ENCODE data around the gene SCAPER.
"Not testable (repeated sequence)": the region's sequence is repeated elsewhere in the genome, so short reads cannot be mapped to it uniquely, and the experiment has no call there.

SCAPER gene

DNA sequence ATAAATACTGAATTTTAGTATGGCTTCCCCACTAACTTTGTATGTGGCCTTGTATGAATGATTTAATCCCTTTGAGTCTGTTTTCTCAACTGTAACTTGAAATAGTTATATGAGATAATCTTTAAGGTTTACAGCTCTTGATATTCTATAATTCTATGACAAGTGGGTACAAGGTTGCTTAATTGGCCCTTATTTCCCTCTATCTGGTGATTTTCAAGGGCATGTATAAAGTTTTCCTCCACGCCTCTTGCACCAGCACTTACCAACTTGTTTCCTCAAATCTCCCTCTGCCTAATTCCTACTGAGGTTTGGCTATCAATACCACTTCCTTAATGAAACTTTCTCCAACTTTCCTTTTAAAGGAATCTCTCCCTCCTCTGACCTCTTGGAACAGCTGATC lies 455.7 kb downstream of the SCAPER start:
- TF ChIP-seq, protein P1, sequence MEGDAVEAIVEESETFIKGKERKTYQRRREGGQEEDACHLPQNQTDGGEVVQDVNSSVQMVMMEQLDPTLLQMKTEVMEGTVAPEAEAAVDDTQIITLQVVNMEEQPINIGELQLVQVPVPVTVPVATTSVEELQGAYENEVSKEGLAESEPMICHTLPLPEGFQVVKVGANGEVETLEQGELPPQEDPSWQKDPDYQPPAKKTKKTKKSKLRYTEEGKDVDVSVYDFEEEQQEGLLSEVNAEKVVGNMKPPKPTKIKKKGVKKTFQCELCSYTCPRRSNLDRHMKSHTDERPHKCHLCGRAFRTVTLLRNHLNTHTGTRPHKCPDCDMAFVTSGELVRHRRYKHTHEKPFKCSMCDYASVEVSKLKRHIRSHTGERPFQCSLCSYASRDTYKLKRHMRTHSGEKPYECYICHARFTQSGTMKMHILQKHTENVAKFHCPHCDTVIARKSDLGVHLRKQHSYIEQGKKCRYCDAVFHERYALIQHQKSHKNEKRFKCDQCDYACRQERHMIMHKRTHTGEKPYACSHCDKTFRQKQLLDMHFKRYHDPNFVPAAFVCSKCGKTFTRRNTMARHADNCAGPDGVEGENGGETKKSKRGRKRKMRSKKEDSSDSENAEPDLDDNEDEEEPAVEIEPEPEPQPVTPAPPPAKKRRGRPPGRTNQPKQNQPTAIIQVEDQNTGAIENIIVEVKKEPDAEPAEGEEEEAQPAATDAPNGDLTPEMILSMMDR (IDR thresholded peaks at IDR 0.05; ENCODE audit: control insufficient read depth, extremely low read depth, insufficient read depth), result no peak
- DNase-seq (ENCODE audit: low read depth), result no peak
- H3K4me3 ChIP-seq (ENCODE audit: low read depth, low read length), result no peak overlapping the region

DNA sequence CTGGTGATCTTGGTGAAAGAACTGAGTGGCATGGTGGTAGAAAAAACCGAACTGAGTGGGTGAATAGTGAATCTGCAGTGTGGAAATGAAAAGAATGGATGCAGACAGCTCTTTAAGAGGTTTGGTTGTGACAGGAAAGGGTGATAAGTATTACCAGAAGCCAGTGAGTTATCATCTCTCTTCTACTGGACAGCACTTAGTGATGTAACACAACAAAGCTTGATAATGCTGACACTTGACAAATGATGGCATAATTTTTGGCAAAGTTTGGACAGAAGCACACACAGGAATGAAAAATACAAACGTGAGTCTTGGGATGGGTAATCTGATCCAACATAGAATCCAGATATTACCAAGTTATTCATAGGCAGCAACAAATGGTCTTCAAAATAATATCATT lies 456.4 kb downstream of the SCAPER start:
- H3K4me3 ChIP-seq (ENCODE audit: low read depth, low read length), result no peak overlapping the region
- no peak for DNase-seq (ENCODE audit: low read depth)
- TF ChIP-seq, protein P1 (IDR thresholded peaks at IDR 0.05; ENCODE audit: control insufficient read depth, extremely low read depth, insufficient read depth), result no peak

DNA sequence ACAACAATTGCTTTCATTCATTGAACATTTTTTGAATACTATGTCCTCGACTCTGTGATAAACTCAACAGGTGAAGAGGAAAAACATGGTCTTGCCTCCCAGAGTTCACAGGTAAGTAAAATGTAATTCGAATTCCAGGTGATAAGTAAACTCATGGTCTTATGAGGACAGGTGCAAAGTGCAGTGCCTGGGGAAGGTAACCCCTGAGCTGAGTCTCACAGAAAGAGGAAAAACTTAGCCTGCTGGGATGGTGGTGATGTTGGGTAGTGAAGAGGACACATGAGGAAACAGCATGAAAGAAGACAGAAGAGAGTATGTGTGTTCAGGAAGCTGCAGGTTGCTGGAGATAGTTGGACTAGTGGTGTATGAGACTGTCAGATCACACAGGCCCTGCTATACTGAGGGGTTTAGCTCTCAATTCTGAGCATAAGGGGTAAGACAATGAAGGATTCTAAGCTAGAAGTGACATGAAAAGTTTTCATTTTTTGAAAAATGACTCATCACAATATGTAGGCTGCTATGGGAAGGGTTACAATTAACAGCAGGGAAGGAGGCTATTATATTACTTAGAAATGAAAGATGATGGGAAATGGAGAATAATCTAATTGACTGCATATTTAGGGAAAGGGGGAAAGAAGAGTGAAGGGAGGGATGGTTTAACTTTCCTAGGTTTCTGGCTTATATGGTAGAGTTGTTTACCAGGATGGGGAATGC lies 457.3 kb downstream of the SCAPER start:
- TF ChIP-seq, protein P1 (IDR thresholded peaks at IDR 0.05; ENCODE audit: control insufficient read depth, extremely low read depth, insufficient read depth), result no peak
- DNase-seq (ENCODE audit: low read depth), result no peak
- no peak overlapping the region for H3K4me3 ChIP-seq (ENCODE audit: low read depth, low read length)

DNA sequence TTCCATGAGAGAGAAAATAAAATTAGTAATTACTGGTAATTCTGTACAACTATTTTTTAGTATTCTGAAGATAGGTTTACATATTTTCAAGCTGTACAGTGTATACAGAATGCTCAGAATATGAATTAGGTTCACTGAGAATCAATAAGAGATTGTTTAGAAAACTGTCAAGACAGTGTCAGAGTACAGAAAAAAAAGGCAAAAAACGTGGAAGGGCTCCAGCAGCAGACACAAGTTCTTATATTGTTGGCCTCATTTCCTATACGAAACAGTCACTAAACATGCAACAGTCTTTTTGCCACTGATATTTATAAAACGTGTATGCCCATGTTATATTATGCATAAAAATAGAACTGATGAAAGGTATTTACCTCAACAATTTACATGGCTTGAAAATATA lies 464.7 kb downstream of the SCAPER start:
- DNase-seq (ENCODE audit: low read depth), result no peak
- H3K4me3 ChIP-seq (ENCODE audit: low read depth, low read length), result no peak overlapping the region
- TF ChIP-seq, protein P1 (IDR thresholded peaks at IDR 0.05; ENCODE audit: control insufficient read depth, extremely low read depth, insufficient read depth), result no peak

DNA sequence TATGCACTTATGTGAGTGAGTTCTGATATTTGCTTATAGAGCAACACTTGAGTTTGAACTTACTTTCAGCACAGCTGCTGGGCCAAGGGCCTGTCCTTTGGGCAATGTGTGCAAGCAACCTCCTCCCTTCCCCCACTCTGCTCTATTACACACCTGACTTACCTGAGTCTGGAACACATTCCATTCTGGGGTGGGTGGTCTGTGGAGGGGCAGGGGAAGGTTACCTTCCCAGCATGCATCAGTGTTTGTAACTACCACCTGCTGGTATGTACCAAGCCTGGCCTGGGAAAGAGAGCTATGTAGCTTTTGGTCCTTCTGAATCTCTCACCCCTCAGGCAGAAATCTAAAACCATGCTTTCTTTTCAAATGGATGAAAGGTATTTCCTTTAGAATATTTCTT lies 465.6 kb downstream of the SCAPER start:
- DNase-seq (ENCODE audit: low read depth), result no peak

DNA sequence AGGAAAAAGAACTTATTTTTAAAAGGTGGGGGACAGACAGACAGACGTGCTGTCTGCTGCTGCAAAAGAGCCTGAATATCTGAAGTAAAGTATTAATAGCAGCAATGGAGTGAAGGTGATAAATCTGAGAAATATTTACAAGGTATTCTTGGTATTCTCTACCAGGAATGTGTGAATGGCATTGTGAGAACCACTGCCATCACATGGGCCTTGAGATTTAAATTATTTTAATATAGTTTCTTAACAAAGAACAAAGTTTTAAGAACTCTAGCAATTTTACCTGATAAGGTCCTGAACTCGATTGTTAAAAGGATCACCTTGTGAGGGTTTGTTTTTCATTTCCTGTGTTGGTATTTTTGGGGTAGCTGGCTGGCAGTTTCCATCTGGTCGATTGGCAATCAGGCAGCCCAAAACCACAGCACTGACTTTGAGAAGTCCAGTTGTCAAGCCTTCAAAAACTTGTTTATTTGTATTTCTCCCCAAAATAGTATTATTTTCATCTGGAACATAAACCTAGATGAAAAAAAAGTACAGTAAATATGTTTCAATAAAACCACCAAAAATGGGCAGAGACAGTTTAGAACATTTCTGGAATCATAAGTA lies 471.2 kb downstream of the SCAPER start:
- TF ChIP-seq, protein P1 (IDR thresholded peaks at IDR 0.05; ENCODE audit: control insufficient read depth, extremely low read depth, insufficient read depth), result no peak
- no peak for DNase-seq (ENCODE audit: low read depth)
- no peak overlapping the region for H3K4me3 ChIP-seq (ENCODE audit: low read depth, low read length)

More for the DNA sequence above, 465.6 kb downstream of the SCAPER start:
- no peak overlapping the region for H3K4me3 ChIP-seq (ENCODE audit: low read depth, low read length)
- TF ChIP-seq, protein P1 (IDR thresholded peaks at IDR 0.05; ENCODE audit: control insufficient read depth, extremely low read depth, insufficient read depth), result no peak

DNA sequence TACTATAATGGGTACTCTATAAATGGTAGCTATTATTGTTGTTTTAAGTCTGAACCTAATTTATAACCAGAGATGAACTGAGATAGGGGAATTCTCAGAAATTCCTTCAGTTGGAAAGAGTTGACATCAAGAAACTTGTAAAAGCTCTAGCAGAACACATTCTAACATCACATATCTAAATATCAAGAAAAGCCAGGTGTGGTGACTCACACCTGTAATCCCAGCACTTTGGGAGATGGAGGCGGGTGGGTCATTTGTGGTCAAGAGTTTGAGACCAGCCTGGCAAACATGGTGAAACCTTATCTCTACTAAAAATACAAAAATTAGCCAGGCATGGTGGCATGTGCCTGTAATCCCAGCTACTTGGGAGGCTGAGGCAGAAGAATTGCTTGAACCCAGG lies 472.1 kb downstream of the SCAPER start:
- DNase-seq (ENCODE audit: low read depth); H3K4me3 ChIP-seq (ENCODE audit: low read depth, low read length): not testable (repeated sequence)
